ENCODE results near the gene TRABD.

The TRABD gene

DNA sequence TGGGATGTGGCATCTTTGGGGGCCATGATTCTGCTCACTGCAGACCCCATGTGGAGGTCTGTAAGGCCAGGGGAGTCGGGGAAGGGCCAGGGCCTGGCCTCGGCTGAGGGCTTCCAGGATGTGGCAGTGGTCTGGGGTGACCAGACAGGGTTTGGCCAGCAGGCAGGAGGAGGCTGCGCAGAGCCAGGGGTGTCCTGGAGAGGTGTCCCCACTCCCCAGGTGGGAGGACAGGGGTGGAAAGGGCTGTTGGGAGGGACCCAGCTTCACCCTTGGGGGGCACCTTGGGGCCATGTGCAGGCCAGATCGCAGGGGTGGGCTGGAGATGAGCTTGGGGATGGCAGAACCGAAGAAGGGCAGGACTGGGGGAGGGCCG is 11.7 kb upstream of the TRABD start:
- DNase-seq (ENCODE audit: low read depth), result no peak

DNA sequence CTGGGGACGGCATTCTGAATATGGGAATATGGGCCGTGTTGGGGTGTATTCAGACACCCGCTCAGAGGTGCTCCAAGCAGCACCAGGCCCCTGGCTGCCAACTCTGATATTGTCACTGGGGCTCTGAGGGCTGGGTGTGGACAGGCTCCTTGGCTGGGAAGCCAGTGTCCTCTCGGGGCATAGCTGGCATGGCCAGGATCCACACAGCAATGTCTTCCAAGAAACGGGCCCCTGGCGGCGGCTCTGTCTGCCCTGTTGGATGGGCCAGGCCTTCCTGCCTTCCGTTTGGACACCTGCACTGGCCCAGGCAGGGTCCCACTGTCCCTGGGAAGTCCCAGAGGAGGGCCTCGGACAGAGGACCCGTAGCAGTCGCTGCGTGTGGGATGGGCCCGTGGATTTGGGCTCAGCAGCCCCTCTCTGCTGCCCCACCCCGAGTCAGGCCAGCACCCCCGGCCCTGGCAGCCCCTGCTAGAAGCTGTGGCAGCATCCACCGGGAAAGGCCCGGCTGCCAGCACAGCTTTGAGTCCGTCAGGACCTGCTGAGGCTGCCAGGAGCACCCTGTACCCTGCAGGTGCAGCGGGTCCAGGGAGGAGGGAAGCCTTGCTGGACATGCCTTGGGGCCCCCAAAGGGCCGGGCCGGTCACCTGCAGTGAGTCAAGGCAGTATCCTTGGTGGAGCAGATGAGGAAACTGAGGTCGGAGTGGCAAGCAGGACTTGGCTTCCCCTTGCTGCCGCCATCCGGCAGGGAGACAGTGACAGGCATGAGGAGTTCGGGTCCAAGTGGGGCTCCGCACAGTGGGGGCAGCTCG is 11.1 kb upstream of the TRABD start:
- DNase-seq (ENCODE audit: low read depth), result no peak

DNA sequence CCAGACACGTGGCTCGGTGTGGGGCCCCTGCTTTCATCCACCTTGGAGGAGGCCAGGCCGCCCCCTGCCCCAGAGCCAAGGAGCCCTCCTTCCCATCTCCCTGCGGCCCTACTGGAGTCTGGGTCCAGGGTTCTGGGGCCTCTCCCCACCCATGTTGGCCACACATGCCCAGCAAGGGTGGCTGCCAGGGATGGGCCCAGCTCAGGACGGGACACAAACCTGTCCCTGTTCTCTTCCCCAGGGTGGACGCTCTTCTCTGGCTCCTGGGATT is 10.6 kb upstream of the TRABD start:
- DNase-seq (ENCODE audit: low read depth), result no peak

DNA sequence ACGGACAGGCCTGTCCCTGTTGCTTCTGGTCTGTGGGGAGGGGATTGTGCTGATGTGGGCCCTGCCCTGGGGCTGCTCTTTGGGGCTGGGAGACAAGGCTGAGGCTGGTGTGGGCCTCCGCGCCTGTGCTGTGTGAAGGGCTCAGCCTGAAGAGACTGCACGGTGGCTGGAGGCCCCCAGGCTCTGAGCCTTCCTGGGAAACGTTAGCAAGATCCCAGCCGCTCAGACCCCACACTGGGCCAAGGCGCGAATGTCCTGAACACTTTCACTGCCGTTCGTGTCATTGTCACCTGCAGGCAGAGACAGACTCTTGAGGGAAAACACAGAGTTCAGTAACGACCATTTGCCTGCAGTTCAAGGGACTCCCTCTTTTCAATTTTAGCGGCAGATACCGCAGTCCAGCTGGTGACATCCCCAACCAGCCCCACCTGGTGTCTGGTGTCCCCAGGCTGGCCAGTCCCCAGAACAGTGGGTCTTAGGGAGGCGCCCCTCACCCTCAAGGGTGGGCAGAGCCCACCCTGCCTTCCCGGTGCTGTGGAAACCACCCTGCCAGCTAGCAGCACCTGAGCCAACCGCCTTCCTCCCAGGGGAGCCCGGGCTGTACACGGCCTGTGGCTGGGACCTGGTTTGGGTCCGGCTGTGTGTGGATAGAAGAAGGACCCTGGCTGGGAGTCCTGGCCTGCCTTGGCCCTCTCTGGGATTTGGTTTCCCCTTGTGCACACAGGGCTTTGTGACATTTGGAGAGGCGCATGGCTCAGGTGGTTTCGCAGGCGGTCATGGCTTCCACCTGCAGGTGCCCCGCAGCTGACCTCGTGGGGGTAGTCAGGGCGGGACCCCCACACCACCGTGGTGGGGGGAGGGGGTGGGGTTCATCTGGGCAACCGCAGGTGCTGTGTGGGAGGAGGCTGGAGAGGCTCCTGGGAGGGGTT is 9.5 kb upstream of the TRABD start:
- DNase-seq (ENCODE audit: low read depth), result no peak

DNA sequence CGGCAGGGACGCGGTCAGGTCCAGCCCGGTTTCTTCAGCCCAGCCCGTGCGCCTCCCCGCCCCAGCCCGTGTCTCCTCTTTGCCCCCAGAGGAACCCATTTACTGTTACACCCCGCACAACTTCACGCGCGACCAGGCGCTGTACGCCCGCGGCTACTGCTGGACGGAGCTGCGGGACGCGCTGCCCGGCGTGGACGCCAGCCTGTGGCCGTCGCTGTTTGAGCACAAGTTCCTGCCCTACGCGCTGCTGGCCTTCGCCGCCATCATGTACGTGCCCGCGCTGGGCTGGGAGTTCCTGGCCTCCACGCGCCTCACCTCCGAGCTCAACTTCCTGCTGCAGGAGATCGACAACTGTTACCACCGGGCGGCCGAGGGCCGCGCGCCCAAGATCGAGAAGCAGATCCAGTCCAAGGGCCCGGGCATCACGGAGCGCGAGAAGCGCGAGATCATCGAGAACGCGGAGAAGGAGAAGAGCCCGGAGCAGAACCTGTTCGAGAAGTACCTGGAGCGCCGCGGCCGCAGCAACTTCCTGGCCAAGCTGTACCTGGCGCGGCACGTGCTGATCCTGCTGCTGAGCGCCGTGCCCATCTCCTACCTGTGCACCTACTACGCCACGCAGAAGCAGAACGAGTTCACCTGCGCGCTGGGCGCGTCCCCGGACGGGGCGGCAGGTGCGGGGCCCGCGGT is 8.7 kb upstream of the TRABD start:
- DNase-seq (ENCODE audit: low read depth), result no peak

DNA sequence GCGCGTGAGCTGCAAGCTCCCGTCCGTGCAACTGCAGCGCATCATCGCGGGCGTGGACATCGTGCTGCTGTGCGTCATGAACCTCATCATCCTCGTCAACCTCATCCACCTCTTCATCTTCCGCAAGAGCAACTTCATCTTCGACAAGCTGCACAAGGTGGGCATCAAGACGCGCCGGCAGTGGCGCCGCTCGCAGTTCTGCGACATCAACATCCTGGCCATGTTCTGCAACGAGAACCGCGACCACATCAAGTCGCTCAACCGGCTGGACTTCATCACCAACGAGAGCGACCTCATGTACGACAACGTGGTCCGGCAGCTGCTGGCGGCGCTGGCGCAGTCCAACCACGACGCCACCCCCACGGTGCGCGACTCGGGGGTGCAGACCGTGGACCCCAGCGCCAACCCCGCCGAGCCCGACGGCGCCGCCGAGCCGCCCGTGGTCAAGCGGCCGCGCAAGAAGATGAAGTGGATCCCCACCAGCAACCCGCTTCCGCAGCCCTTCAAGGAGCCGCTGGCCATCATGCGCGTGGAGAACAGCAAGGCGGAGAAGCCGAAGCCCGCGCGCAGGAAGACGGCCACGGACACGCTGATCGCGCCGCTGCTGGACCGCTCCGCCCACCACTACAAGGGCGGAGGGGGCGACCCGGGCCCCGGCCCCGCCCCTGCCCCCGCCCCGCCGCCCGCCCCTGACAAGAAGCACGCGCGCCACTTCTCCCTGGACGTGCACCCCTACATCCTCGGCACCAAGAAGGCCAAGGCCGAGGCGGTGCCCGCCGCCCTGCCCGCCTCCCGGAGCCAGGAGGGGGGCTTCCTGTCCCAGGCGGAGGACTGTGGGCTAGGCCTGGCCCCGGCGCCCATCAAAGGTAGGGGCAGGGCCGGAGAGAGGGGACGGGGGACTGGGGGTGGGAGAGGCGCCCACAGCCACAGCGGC is 7.9 kb upstream of the TRABD start:
- no peak for DNase-seq (ENCODE audit: low read depth)

DNA sequence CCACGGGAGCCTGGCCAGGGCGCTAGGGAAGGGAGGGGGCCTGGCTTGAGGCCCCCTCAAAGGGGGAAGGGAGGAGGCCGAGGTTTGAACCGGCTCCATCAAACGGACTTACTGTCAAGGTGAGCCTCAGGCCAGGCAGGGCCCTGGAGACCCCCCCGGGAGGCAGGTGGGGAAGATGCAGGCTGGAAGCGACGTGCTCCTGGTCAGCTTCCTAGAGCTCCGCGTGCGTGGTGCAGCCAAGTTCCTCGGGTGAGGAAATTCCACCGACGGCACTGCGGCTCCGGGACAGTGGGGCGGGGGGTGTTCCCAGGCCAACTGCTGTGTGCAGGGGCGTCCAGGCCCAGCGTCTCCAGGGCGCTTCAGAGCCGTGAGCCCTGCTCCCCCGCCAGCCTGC is 7.2 kb upstream of the TRABD start:
- DNase-seq (ENCODE audit: low read depth), result no peak

DNA sequence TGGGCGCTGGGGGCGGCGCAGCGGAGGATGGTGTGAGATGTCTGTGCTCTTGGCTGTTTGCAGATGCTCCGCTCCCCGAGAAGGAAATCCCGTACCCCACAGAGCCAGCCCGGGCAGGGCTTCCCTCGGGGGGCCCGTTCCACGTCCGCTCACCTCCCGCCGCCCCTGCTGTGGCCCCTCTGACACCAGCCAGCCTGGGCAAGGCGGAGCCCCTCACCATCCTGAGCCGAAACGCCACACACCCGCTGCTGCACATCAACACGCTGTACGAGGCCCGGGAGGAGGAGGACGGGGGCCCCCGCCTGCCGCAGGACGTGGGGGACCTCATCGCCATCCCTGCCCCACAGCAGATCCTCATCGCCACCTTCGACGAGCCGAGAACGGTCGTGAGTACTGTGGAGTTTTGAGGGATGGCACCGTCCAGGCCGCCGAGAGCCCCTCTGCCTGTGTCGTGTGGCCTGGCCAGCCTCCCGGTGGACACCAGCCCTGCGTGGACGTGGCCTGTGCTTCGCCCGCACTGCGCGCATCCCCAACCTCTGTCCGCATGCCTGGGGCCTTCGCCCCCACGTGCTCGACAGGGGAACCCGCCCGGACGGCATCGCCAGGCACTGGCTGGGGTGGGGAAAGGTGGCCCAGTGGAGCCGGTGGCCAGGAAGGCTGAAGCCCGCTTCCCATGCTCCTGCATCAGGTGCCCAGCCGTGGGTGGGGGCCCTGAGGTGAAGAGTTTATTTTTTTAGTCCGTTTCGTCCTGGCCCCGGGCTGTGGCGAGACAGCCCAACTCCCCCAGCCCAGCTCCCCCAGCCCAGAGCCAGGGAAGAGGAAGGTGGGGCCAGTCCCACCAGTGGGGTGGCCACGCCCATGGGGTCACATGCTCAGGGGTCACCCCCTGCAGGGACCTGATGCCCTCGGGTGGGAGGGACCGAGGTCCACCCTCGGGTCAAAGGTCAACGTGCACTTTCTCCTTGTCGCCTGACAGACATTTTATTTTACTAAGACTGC is 6.5 kb upstream of the TRABD start:
- DNase-seq (ENCODE audit: low read depth), result no peak

DNA sequence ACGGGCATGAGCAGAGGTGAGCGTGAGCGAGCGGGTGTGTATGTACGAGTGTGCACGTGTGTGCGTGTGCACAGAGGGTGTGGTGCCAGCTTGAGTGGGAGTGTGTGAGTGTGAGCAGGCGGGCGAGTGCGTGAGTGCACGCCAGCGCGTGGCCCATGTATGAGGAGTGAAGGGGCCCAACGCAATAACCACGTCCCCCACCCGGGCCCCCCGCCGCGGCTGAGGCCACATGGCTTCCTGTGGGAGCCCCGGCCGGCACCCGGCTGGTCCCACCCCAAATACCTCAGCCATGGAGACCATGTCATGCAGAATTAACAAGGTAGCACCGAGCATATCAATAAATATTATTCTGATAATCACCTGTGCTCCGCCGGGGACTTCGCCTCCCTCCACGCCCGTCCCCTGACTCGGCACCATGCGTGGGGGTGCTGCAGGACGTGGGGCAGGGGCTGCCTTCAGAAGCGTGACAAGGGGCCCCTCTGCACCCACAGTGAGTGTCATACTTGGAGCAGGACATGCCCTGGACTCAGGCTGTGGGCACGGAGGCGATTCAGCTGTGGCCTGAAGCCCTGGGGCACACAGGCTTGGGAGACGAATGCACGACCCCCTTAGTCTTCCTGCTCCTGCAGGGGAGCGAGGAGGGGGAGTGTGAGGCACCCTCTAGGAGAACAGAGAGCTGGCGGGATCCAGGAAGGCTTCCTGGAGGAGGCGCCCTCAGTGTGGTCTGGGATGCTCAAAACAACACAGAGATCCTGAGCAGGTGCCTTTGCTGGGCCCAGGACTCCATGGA is 5.6 kb upstream of the TRABD start:
- no peak for DNase-seq (ENCODE audit: low read depth)

DNA sequence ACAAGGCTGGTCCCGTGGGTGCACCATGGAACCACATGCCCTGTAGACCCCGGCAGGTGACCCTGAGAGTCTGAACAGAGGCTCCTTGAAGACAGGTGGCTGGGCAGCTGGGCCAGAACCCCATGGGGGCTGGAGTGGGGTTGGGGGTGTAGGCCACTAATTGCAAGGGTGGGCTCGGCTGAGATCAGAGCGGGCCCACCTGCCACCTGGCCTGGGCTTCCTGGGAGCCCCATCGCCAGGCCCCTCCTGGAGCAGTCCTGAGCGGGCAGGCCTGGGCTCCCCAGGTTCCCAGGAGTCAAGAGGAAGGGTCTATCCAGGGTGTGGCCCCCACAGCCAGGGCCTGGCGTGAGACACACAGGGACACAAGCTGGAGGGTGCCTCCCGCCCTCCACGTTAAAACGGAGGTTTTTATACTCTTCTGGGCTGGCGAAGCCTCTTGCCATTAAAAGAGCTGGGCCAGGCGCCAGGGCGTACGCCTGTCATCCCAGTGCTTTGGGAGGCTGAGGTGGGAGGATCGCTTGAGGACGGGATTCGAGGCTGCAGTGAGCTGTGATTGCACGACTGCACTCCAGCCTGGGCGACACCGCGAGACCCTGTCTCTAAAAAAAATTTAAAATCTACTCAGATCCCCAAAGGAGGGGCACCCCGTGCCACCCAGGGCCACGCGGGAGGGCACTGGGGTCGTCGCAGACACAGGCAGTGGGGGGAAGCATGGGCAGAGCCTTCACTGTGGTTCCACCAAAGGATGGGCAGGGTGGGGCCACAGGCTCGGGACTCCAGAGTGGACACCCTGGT is 4.8 kb upstream of the TRABD start:
- no peak for DNase-seq (ENCODE audit: low read depth)

DNA sequence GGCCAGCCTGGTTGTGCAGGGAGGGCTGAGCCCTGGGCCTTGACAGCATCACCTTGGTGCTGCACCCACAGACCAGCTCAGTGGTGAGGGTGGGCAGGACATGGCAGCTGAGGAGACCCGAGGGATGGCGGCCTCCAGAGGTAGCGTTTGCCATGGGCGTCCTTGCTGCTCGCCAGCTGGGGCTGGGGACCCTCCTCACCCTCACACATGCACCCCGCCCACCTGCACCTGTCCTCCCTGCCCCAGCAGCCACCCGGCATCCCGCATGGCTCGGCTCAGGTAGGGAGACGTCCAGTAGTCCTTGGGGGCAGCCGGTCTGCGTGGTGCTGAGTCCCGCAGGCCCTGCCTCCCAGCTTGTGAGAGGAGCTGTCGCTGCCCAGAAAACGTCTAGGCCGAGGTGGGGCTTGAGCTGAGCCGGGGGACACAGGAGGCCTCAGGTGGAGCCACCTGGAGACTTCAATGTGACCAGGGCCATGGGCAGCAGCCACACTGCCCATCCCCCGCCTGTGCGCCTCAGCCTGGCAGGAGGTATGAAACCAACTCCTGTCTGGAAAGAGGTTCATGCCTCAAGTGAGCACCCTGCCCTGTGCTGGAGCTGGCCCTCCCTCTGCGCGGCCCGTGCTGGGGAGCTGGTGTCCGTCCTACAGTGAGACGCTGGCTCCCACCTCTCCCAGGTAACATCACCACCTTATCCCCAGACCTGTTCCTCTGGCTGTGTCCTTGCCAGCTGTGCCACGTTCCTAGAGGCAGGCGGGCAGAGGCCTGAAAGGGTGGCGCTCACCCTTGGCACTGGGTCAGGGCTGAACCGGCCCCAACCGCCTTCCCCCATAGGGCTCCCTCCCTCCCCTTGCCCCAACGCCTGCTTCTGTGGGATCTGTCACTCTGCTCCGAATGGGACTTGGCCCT is 3.3 kb upstream of the TRABD start:
- DNase-seq (ENCODE audit: low read depth), result no peak

DNA sequence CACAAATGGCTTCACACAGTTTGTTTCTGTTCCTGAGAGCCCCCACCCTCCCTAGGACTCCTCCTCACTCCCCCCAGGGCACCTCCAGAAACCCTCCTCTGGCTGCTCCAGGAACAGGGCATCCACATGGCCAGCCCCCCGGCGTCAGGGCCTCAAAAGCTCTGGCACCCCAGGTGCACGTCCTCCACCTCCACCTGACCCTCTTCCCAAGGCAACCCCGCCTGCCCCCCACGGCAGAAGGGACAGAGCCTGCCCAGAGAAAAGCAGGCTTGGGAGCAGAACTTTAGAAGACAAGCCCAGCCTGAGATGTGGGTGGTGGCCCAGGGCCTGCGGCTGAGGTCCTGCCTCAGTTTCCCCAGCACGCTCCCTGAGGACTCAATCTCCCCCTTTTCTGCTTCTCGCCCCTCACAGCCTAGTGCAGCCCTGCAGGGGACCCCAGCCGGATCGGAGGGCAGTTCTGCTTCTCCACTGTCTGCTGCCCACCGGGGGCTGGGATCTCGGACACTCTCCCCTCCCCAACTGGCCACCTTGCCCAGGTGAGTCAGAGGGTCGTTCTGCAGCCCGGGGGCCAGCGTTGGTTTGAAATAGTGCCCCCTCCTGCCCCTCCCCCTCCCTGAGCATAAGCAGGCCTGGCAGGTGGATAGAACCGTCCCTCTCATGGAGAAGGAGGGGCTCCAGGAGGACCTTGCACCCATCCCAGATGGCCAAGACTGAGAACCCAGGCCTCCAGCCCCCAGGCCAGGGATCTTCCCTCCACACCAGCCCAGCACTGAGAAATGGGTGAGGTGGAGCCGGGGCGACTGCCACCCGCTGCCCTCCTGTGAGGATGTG is 2.4 kb upstream of the TRABD start:
- no peak for DNase-seq (ENCODE audit: low read depth)

DNA sequence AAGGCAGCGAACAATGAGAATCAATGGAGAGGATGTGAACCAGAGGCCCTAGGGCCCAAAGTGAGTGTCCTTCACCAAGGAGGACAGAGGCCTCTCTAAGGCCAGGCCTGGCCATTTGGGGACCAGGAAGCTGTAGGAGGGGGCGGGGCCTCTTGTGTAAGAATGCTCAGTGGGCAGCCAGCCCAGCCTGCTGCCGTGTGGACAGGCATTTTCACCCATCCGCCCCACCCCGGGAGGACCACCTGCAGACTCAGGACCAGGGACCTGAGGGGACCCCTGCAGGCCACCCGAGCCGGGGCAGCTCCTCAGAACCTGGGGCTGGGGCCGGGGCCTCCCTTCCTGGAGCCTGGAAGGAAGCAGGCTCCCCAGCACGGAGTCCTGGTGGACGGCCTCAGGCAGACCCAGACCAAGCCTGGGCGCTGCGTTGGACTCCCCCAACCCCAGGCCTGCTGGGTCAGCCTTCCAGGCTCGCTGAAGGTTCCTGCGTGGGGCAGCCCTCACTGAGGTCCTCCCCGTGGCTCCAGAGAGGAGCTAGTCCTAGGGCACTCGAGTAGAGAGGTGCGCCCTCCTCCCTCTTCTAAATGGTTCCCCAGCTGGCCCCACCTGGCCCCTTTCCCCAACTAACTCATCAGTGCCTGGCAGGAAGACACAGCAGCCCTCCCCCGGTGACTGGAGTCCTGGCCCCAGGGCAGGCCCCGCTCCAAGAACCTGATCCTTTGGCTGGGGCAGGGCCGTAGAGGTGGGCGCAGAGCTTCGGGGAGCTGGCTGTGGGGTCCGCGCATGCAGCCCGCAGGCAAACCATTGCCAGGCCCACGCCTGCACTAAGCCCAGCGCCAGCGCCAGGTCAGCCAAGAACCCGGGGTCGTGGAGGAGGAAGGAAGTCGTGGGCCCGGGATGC is 1.5 kb upstream of the TRABD start:
- no peak for DNase-seq (ENCODE audit: low read depth)

DNA sequence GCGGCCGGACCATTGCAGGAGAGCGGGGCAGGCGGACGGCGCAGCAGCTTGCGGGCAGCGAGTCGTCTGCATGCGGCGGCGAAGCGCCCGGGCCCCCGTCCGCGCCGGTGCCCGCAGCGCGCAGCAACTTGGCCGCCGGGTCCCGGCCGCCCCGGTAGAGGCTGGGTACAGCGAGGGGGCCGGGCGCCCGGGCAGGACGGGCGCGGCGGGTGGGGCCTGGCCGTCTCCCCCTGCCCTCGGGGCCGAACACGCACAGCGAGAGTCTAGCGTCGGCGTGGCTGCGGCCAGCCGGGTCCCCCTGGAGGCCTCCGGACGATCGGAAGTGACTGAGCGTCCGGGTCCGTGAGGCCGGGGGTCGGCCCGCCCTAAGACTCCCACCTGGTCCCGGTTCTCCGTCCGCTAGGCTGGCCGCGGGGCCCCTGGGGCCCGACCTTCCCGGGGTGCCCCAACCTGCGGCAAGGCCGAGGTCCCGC is 775 bp upstream of the TRABD start:
- DNase-seq (ENCODE audit: low read depth), result no peak

DNA sequence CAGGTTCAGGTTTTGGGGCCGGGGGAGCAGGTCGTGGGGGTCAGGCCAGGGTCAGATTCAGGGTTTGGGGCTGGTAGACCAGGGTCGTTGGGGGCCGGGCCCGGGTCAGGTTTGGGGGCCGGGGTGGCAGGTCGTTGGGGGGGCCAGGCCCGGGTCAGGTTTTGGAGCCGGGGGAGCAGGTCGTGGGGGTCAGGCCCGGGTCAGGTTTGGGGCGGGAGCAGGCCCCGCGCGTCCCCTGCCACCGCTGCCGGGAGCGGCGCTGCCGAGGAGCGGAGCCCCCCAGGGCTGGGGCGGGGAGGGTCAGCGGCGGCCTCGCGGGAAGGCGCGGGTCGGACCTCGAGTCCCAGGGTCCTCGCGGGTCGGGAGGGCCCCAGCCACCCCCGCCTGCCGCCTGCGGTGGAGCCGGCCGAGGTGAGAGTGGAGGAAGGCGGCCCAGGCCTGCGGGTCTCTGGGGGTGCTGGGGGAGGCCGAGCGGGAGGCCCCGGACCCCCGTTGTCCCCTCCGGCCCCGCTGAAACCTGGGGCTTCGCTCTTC is 535 bp downstream of the TRABD start:
- no peak for DNase-seq (ENCODE audit: low read depth)

All from activated gamma-delta T cell treated with anti-CD3 and anti-CD28 coated beads, Interleukin-2, amount 50 U/mL, for 16 hours (primary cell).